Retinal pigment epithelial cell (primary cell): ENCODE data around the gene ATF6.

Experiments
- DNase-seq: peaks from one replicate; pipeline ENCODE4 v3.0.0-alpha.2; 2010; ENCODE audit warnings: low read depth
- H3K4me3 ChIP-seq: 2 replicates; pipeline ENCODE4 v1.5.1; 2011; ENCODE audit warnings: mild to moderate bottlenecking, low read length, control low read depth, moderate library complexity
- TF ChIP-seq, protein P1 (sequence below): conservative IDR thresholded peaks from 2 replicates; pipeline ENCODE4 v1.5.1; 2011; ENCODE audit warnings: low read depth, low read length, control low read depth, inconsistent platforms

Gene ATF6

DNA sequence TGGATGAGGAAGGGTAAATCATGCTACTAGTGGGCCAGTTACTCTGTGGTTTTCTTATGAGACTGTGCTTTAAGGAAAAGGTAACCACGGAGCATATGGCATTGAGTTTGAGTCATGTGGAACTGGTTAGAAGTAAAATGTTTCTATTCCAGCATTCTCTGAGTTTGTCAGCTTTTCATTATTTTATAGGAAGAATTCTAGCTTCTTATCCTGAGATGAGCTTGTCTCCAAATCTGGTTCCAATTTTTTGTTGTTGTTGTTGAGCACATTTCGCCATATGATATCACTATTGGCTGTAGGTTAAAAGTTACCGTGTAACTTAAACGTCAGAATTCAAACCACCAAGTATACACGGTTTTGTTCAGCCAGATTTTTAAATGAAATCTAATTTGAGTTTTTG, 69.9 kb downstream of the ATF6 start:
- DNase-seq = no peak
- TF ChIP-seq, protein P1, sequence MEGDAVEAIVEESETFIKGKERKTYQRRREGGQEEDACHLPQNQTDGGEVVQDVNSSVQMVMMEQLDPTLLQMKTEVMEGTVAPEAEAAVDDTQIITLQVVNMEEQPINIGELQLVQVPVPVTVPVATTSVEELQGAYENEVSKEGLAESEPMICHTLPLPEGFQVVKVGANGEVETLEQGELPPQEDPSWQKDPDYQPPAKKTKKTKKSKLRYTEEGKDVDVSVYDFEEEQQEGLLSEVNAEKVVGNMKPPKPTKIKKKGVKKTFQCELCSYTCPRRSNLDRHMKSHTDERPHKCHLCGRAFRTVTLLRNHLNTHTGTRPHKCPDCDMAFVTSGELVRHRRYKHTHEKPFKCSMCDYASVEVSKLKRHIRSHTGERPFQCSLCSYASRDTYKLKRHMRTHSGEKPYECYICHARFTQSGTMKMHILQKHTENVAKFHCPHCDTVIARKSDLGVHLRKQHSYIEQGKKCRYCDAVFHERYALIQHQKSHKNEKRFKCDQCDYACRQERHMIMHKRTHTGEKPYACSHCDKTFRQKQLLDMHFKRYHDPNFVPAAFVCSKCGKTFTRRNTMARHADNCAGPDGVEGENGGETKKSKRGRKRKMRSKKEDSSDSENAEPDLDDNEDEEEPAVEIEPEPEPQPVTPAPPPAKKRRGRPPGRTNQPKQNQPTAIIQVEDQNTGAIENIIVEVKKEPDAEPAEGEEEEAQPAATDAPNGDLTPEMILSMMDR = no peak
- no peak overlapping the region for H3K4me3 ChIP-seq

DNA sequence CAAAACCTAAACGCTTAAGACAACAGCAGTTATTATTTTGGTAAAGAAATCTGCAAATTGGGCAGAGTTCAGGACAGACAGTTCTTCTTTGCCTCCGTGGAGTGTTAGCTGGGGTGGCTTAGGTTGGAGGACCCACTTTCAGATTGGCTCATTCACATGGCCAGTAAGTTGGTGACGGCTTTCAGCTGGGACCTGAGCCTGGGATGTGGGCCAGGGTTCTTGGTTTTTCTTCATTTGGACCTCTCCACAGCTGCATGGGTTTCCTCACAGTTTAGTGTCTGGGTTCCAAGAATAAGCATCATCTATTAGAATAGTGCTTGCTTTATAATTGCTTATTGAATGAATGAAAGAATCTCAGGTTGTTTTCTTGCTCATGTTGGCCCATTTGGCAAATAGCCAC, 72.2 kb downstream of the ATF6 start:
- no peak overlapping the region for H3K4me3 ChIP-seq
- DNase-seq = no peak
- TF ChIP-seq, protein P1 = no peak

DNA sequence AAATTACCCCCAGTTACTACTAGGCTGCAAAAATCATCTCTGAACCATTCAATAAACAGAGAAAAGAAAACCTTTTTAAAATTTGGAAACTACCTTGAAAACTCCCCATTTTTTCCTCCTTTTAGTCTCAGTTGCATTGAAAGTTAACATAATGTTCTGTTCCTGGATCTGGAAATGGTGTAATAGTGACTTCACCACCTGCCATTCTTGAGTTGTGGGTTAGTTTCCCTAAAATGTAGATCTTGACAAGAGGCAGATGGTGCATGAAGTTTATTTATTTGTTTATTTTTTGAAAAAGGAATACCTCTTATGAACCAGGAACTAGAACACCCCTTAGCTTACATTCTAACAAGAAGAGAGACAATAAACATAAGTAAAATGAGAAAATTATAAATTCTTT, 72.8 kb downstream of the ATF6 start:
- TF ChIP-seq, protein P1 = no peak
- H3K4me3 ChIP-seq = no peak overlapping the region
- no peak for DNase-seq

DNA sequence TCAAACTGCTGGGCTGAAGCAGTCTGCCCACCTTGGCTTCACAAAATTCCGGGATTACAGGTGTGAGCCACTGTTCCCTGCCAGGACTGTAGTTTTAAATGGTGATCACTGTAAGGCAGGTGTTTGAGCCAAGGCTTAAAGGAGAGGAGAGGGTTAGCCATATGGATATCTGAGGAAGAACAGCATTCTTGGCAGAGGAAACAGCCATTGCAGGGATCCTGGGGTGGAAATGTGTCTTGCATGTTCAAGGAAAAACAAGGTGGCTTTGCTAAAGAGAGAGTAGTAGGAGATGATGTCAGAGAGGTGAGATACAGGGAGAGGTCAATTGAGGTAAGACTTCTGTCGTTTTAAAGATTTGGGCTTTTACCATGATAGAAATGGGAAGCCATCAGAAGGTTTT, 73.5 kb downstream of the ATF6 start:
- DNase-seq = no peak
- no peak overlapping the region for H3K4me3 ChIP-seq
- TF ChIP-seq, protein P1 = no peak

DNA sequence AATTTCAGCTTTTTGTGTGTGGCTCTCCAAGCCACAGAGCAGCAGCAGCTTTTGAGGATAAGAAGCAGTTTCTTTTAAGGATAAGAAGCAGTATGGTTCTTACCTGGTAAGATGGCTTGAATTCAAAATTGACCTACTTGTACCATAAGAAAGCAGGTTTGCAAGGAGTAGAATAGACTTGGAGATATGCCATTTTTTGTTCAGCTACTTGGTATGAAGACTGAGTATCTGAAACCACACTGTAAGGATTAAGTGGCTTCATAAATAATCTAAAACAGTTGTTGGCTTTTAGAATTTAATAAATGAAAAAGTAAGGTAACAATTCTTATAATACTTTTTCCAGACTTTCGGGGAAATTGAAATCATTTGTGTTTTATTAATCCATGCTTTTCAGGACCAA, 74.2 kb downstream of the ATF6 start:
- no peak for DNase-seq

DNA sequence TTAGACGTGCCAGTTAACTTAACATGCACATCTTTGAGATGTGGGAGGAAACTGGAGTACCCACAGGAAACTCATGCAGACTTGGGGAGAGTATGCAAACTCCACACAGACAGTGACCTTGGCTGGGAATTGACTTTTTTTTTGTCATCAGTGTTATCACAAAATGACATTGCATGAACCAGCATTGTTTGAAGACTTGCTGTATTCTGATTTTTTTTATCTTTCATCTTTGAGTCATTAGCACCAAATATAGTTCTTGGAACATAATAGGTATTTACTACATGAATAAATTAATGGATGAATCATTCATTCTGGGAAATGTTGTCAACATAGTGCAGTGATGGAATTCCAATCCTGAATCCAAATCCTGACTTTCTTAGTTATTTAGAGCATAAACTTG, 77.0 kb downstream of the ATF6 start:
- no peak for DNase-seq
- TF ChIP-seq, protein P1 = no peak
- no peak overlapping the region for H3K4me3 ChIP-seq

More for the DNA sequence above, 74.2 kb downstream of the ATF6 start:
- TF ChIP-seq, protein P1 = no peak
- H3K4me3 ChIP-seq = no peak overlapping the region

DNA sequence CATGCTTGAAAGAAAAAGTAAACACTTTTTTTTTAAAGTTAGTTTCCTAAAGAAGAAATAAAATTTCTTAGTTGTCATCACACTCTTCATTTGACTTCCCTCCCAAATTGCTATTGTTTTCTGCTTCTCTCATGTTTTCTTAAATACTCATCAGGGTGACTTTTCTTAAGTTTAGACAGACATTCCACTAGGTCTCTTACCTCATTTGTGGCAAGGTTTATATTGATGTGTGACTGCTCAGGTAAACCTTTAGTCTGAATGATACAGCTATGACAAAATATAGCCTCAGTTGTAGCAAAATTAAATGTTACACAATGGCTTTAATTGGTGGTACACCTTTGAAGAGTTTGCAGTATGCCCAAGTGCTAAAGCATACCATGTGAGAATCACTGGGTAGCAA, 78.6 kb downstream of the ATF6 start:
- H3K4me3 ChIP-seq = no peak overlapping the region

More for the DNA sequence above, 78.6 kb downstream of the ATF6 start:
- TF ChIP-seq, protein P1 = no peak
- DNase-seq = no peak
